Ishikawa (cell line): ENCODE measurements around the gene APOOL.

Source experiments
- CEBPB ChIP-seq: IDR thresholded peaks from 2 replicates; pipeline ENCODE4 v1.6.1; 2012
- CREB1 ChIP-seq: IDR thresholded peaks from 2 replicates; pipeline ENCODE4 v1.6.1; 2012; ENCODE audit warnings: low read depth
- EGR1 ChIP-seq: IDR thresholded peaks from 2 replicates; pipeline ENCODE4 v1.6.1; 2012
- EP300 ChIP-seq: IDR thresholded peaks from 2 replicates; pipeline ENCODE4 v1.6.1; 2012; ENCODE audit warnings: borderline replicate concordance
- FOXM1 ChIP-seq: IDR thresholded peaks from 2 replicates; pipeline ENCODE4 v1.6.1; 2012; ENCODE audit warnings: low read depth, borderline replicate concordance
- MAX ChIP-seq: IDR thresholded peaks from 2 replicates; pipeline ENCODE4 v1.6.1; 2012
- NFIC ChIP-seq: IDR thresholded peaks from 2 replicates; pipeline ENCODE4 v1.6.1; 2012
- RAD21 ChIP-seq: IDR thresholded peaks from 2 replicates; pipeline ENCODE4 v1.6.1; 2012; ENCODE audit warnings: low read depth
- TAF1 ChIP-seq: IDR thresholded peaks from 2 replicates; pipeline ENCODE4 v1.6.1; 2012; ENCODE audit warnings: low read depth, mild to moderate bottlenecking
- TCF12 ChIP-seq: IDR thresholded peaks from 2 replicates; pipeline ENCODE4 v1.6.1; 2012; ENCODE audit warnings: low read depth
- TEAD4 ChIP-seq: IDR thresholded peaks from 2 replicates; pipeline ENCODE4 v1.6.1; 2012
- USF1 ChIP-seq: IDR thresholded peaks from 2 replicates; pipeline ENCODE4 v1.6.1; 2012
- YY1 ChIP-seq: IDR thresholded peaks from 2 replicates; pipeline ENCODE4 v1.6.1; 2012; ENCODE audit warnings: low read depth
- TF ChIP-seq, protein P1 (sequence below): IDR thresholded peaks from 2 replicates; pipeline ENCODE4 v1.6.1; 2012; ENCODE audit warnings: low read depth, mild to moderate bottlenecking

DNA sequence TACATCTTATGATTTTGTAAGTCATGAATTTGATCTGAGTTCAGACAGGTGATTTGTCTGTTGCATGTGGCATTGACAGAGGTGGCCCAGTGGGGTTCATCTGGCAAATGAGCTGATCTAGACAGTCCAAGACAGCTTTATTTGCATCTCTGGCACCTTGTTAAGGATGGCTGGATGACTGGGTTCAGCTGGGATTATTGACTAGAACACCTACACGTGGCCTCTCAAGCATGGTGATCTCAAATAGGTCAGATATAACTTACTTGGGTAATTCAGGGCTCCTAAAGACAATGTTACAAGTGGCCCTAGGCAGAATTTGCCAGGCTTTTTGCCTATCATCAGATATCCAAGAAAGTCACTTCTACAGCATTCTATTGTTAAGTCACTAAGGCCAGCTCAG, 48.0 kb downstream of the APOOL start:
- TF ChIP-seq TEAD4 (no peak), CREB1 (no peak), MAX (no peak), FOXM1 (no peak), NFIC (no peak), TCF12 (no peak), RAD21 (no peak), CEBPB (no peak), EP300 (no peak), TAF1 (no peak), EGR1 (no peak), YY1 (no peak), USF1 (no peak)
- TF ChIP-seq, protein P1, sequence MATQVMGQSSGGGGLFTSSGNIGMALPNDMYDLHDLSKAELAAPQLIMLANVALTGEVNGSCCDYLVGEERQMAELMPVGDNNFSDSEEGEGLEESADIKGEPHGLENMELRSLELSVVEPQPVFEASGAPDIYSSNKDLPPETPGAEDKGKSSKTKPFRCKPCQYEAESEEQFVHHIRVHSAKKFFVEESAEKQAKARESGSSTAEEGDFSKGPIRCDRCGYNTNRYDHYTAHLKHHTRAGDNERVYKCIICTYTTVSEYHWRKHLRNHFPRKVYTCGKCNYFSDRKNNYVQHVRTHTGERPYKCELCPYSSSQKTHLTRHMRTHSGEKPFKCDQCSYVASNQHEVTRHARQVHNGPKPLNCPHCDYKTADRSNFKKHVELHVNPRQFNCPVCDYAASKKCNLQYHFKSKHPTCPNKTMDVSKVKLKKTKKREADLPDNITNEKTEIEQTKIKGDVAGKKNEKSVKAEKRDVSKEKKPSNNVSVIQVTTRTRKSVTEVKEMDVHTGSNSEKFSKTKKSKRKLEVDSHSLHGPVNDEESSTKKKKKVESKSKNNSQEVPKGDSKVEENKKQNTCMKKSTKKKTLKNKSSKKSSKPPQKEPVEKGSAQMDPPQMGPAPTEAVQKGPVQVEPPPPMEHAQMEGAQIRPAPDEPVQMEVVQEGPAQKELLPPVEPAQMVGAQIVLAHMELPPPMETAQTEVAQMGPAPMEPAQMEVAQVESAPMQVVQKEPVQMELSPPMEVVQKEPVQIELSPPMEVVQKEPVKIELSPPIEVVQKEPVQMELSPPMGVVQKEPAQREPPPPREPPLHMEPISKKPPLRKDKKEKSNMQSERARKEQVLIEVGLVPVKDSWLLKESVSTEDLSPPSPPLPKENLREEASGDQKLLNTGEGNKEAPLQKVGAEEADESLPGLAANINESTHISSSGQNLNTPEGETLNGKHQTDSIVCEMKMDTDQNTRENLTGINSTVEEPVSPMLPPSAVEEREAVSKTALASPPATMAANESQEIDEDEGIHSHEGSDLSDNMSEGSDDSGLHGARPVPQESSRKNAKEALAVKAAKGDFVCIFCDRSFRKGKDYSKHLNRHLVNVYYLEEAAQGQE = no peak
